OCI-LY7 (cell line): Measurements from ENCODE around the gene SNAP29.

Experiments
- CTCF ChIP-seq: fragments of 200-600 bp; sonication (generic); conservative IDR thresholded peaks from 2 replicates; pipeline ENCODE4 v1.5.1; 2014; ENCODE audit warnings: mild to moderate bottlenecking, antibody characterized with exemption, low read length, moderate library complexity, mixed read lengths
- EZH2phosphoT487 ChIP-seq: fragments of 200-600 bp; sonication (generic); IDR thresholded peaks from 2 replicates; pipeline ENCODE4 v1.6.1; 2018; ENCODE audit warnings: low read depth, borderline replicate concordance, mild to moderate bottlenecking, mixed run types, antibody characterized with exemption, low read length, moderate library complexity, mixed read lengths

DNA sequence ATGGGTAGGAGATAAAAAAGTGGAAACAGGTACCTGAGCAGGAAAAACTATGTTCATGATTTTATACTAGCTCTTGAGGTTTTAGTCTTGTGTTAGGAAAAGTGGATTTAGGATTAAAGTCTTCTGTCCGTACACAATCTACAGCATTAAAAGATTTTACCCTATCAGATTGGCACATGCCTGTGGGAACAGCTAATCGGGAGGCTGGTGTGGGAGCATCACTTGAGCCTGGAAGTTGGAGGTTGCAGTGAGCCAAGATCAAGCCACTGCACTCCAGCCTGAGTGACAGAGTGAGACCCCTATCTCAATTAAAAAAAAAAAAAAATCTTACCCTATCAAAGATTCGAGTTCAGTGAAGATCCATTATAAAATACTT lies 46.2 kb downstream of the SNAP29 start:
- TF ChIP-seq CTCF (no peak), EZH2phosphoT487 (no peak)
